ENCODE results near the gene PCED1B. TPM values are rescaled to one million over a fixed set of nuclear protein-coding genes. Genes with fewer than 3 reads are reported as not detected.

Gene PCED1B
- total RNA-seq, 4 donors from 2014 or later, result 2.6 to 4.6 (median 4.2) TPM

- TF ChIP-seq, protein P1, sequence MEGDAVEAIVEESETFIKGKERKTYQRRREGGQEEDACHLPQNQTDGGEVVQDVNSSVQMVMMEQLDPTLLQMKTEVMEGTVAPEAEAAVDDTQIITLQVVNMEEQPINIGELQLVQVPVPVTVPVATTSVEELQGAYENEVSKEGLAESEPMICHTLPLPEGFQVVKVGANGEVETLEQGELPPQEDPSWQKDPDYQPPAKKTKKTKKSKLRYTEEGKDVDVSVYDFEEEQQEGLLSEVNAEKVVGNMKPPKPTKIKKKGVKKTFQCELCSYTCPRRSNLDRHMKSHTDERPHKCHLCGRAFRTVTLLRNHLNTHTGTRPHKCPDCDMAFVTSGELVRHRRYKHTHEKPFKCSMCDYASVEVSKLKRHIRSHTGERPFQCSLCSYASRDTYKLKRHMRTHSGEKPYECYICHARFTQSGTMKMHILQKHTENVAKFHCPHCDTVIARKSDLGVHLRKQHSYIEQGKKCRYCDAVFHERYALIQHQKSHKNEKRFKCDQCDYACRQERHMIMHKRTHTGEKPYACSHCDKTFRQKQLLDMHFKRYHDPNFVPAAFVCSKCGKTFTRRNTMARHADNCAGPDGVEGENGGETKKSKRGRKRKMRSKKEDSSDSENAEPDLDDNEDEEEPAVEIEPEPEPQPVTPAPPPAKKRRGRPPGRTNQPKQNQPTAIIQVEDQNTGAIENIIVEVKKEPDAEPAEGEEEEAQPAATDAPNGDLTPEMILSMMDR (IDR thresholded peaks at IDR 0.05; ENCODE audit: low read depth), result no peak
Observed at GRCh38 chr12:47160316-47161244, 81.2 kb downstream of the PCED1B start.

DNA sequence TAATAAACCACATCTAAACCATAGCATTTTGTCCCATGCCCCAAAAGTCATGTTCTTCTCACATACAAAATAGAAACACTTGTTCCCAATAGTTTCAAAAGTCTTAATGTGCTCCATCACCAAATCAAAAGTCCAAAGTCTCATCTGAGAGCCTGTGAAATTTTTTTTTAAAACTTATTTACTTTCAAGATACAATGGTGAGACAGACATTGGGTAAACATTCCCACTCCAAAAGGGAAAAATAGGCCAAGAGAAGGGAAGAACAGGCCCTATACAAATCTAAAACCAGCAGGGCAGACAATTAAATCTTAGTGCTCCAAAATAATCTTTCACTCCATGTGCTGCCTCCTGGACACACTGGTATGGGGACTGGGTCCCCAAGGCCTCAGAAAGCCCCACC, 84.7 kb downstream of the PCED1B start:
- TF ChIP-seq, protein P1 (IDR thresholded peaks at IDR 0.05; ENCODE audit: low read depth), result no peak

GRCh38 chr12:47164724-47165439, 85.5 kb downstream of the PCED1B start:
- TF ChIP-seq, protein P1 (IDR thresholded peaks at IDR 0.05; ENCODE audit: low read depth), result no peak

- TF ChIP-seq, protein P1 (IDR thresholded peaks at IDR 0.05; ENCODE audit: low read depth), result no peak
Observed at GRCh38 chr12:47165934-47166333, 86.5 kb downstream of the PCED1B start.

DNA sequence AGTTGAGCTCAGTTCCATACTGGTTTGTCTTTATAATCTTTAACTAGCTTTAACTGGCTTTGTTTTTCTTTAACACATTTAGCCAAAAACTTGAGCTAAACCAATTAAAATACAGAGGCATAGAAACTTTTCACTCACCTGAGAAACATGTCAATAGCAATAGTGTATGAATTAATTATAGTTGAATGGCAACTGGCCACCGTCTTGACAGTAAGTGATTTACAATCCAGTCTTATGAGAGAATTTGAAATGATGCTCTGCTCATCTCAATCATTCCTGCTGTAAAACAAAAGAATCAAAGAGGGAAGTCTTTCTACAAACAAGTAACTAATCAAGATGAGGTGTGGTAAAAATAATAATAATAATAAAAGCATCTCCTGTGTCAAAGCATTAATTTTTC, 86.9 kb downstream of the PCED1B start:
- TF ChIP-seq, protein P1 (IDR thresholded peaks at IDR 0.05; ENCODE audit: low read depth), result no peak

- TF ChIP-seq, protein P1 (IDR thresholded peaks at IDR 0.05; ENCODE audit: low read depth), result no peak
Observed at GRCh38 chr12:47178014-47178413, 98.6 kb downstream of the PCED1B start.

DNA sequence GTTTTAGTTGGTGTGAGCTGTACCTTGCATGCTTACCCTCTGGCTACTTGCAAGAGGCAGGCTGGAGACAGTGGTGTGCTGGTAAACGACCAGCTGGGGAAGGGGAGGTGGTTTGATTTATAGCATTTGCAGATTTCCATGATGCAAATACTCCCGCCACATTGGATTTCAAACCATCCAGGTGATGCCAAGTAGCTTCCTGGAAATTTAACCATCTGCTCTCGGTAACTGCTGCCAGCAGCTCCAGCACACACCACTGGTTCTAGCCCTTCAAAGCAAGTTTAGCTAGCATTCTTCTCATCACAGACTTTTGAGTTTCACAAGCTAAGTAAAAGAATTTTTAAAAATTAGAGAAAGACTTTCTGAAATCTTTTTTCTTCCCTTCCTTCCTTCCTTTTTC, 104.8 kb downstream of the PCED1B start:
- TF ChIP-seq, protein P1 (IDR thresholded peaks at IDR 0.05; ENCODE audit: low read depth), result no peak
